ENCODE measurements around the gene LMF1.
"Not testable (repeated sequence)": the region's sequence is repeated elsewhere in the genome, so short reads cannot be mapped to it uniquely, and the experiment has no call there.

LMF1 gene

DNA sequence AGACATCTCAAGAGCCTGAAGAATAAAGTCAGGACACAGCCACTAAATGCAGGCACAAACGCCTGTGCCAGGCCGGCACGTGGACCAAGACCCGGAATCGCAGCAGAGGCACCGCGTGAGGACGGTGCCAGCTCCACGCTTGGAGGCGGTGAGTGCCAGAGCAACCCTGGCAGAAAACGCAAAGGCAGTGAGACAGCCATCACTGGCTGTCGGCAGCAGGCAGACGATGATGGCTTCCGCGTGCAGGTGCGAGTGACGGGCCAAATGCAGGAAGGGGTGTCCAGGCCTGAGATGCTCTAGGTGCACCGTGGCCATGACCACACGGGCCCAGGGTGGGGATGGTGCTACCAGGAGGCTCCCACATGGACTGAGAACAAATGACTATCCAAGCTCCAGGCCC, 78.8 kb downstream of the LMF1 start:
- DNase-seq: no peak

DNA sequence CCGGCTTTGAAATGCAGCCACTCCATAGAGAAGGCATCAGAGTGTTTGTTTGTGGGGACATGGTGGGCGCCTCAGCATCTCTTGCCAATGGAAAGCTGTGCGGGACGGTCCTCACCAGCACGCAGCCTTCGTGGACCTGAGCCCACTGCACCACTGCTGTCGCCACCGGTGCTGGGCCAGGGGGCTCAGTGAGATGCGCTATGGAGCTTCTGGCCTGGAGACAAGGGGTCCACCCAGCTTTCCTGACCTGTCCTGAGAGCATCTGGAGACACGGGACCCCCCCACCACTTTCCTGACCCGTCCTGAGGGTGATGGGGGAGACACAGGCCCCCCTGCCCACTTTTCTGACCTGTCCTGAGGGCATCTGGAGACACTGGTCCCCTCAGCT, 79.4 kb downstream of the LMF1 start:
- no peak for DNase-seq

DNA sequence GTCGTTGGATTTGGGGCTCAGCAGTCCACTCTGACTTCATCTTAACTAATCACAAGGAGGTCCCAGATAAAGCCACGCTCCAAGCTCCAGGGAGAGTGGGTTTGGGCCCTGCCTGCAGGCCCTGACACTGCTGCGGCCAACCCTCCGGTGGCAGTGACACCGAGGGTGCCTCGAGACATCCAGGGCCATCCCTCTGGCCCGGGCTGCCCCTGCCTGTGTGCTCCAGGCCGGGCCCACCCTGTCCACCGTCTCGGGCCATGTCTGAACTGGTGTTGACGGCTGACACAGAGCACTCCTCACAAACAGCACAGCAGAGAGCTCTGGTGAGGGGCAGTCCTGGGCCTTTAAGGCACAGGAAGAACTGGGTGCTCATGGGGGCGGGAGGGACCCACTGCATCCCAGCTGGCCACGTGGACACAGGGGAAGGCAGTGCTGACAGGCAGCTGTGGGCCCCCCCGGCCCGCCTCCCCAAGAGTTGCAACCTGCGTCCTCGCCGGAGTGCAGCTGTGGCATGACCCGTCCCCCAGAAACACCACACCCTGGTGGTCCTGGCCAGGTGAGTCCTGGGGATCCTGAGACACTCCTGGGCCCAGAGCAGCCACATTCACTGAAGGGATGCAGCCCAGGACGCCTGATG, 80.0 kb downstream of the LMF1 start:
- DNase-seq: no peak

DNA sequence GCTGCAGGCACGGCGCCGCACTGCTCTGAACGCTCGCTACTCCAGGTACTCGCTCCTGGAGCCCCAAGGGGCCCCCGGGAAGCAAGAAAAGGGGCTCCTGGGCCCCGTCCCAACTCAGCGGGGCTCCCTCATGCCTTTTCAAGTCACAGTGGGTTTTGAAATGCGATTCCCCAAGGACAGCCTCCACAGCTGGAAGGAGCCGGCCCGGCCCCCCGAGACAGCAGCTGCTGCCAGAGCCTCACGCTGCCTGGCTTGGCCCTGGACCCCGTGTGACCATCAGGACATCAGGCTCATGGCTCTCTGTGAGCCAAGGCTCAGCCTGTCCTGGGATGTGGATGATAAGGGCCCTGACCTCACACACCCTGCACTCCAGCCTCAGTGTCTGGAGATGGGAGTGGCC, 80.6 kb downstream of the LMF1 start:
- no peak for DNase-seq

DNA sequence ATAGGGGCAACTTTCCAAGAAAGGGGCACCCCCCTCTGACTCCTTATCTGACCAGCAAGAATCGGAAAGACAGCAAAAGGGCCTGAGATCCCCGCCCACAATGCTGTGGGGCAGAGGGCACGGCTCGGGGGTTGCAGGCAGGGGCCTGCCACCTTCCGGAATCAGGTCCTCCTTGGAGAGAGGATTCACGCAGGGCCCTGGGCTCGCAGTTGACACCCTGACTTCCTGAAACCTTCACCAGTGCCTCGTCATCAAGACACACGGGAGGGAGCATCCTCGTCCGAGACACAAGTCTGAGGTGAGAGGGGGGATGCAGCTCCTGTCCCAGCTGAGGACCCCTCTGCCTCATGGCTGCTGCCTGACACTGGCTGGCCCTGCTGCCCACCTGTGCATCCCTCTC, 81.2 kb downstream of the LMF1 start:
- no peak for DNase-seq

DNA sequence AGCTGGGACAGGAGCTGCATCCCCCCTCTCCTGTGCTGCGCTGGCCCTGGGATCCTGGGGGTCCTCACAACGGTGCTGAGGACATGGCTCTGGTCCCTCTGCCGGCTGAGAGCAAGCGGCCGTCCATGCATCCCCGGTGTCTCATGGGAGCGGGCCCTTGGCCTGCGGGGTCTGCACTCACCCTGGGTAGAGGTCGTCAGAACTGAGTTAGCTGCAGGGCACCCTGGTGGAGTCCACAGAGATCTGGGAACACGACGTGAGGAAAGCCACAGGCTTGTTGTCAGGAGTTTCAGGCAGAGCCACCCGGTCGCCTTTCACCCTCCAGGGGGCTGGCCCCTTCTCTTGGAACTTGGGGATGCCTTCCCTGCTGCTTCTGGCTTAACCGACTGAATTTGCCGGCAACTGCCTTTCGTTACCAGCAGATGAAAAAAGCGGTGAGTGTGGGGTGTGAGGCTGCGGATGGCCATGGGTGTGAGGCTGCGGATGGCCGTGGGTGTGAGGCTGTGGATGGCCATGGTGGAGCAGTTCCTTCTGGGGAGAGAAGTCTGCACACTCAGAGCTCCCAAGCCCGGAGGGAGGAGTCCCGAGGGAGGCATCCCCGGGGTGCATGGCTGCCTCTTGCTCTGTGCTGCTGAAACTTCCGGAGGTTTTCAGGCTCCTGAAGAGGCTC, 81.7 kb downstream of the LMF1 start:
- DNase-seq: no peak

DNA sequence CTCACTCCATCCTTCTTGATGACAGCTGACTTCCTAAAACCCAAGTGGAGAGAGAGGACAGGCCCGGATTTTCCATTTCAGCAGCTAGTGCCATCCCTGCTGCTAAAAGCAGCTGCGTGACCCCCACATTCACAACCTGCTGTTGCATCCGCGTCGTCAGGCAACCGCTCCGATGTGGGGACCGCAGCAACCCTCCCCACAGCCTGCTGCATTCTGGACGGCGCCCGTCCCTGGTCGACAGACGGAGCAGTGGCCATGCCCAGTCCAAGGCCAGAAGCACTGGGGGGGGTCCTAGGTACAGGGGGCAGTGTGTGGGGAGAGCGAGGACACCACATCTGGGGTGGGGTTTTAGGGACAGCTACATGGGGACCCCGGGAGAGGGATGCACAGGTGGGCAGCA, 82.3 kb downstream of the LMF1 start:
- not testable (repeated sequence) for DNase-seq

DNA sequence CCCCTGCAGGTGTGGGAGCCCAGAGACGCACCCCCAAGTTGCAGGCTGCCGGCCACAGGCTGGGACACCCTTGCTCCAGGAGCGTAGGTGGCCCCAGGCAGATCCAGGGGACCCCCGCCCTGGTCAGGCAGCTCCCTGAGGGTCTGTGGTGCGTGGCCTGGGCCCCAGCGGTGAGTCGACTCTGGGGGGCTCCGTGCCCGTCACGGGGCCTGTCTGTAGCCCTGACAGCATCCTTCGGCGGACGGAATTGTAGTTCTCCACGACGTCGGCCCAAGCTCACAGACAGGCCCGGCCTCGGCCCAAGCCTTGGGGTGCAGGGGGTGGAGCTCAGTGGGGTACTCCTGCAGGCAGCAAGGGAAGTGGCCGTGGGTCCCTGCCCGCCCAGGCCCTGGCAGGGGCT, 82.9 kb downstream of the LMF1 start:
- no peak for DNase-seq

DNA sequence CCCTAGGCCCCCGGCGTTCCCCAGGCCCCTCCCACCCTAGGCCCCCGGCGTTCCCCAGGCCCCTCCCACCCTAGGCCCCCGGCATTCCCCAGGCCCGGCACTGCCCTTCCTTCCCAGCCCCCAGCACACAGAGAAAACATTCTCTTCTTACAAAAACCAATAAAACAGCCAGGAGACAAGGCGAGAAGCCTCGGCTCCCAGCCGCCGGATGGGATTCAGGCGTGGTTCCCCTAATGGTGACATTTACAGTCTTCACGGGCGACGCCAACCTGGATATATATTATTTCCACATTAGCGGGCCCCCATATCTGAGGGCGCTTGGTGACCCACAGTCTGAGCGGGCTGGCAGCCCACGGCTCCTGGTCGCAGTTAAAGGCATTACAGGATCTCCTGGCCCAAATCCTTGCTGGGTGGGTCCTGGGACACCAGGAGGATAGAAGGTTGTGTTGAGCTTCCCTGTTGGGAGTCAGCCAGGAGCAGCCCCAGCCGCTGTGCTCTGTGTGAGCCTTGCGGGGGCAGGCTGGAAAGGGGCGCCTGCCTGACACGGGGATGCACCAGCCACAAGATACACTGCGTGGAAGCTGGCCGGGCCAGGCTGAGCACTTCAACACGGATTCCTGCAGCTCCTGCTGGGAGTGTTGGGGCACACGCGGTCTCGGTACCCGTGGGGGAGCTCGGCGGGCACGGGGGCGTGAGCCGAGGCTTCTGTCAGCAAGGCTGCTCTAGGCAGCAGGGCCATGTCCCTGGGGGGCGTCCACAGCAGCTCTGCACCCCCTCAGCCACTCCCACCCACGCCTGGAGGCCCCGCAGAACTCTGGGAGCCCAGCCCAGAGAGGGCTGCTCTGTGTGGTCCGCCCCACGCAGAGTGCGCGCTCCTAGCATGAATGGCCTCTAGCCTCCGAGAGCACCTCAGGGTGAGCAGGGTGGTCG, 83.7 kb downstream of the LMF1 start:
- DNase-seq: peak; percentile 29

DNA sequence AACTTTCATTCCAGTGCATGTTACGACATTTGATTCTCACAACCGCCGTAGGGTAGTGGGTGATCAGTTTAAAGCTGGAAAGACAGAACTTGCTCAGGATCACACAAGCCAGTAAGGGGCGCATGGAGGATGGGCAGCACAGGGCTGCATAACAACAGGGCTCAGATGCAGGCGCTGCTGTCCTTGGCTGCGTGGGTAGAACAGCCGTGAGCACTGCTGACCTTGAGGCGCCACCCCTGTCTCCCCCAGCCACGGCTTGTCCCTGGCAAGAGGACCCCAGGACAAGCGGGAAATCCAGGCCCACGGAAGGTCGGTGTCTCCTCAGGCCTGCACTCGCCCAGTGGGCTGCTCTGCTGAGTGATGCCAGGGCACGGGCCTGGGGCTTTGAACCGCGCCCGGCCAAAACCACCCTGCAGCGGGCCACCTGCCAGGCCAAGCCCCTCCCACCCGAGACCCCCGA, 84.7 kb downstream of the LMF1 start:
- DNase-seq: peak; percentile 63

DNA sequence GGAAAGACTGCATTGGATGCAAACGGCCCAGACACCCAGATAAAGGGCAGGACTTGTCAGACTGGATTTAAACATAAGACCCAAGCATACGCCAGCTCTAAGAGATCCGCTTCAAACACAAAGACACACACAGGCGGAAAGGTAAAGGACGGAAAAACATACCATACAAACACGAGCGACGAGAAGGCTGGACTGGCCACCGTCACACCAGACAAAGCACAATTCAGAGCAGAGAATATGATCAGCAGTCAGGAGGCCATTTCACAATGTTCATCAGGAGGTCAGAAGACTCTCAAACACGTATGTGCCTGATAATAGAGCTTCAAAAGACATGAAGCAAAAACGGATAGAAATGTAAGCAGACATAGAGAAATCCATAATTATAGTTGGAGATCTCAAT, 85.4 kb downstream of the LMF1 start:
- DNase-seq: no peak

DNA sequence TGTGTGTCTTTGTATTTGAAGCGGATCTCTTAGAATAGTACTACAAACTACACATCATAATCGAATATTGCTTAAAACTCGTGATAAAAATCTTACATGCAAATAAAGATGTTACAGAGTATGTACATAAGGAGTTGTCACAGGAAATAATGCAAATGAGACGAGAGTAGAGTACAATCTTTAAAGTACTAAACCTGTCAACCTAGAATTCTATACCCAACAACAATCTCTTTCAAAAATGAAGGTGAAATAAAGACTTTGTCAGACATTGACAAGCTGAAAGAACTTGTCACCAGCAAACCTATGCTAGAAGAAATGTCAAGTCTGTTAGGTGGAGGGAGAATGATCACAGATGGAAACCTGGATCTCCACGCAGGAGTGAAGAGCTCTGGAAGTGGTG, 86.6 kb downstream of the LMF1 start:
- DNase-seq: no peak

DNA sequence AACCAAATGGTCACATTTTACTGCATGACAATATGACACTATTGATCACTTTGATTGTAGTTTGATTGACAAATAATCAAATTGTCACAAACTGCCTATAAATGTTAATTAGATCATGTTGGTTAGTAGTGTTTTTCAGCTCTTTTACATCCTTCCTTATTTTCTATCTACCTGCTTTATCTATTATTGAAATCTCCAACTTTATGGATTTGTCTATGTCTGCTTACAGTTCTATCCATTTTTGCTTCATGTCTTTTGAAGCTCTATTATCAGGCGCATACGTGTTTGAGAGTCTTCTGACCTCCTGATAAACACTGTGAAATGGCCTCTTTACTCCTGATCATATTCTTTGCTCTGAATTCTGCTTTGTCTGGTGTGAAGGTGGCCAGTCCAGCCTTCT, 87.0 kb downstream of the LMF1 start:
- no peak for DNase-seq

DNA sequence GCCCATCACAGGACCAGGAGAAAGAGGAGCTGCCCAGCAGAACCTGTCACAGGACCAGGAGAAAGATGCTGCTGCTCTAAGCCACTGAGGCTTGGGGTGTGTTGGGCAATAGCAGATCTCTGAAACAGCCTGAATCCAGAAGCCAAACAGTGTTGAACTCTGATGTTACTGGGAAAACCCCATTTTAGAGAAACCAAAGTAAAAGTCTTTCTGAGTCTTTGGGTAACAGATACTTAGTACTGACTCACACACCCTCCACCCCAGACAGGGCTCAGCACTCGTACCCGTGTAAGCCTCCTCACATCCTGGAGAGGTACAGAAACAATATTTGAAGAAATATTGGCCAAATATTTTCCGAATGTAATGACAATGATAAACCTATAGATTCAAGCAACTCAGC, 87.4 kb downstream of the LMF1 start:
- DNase-seq: no peak

DNA sequence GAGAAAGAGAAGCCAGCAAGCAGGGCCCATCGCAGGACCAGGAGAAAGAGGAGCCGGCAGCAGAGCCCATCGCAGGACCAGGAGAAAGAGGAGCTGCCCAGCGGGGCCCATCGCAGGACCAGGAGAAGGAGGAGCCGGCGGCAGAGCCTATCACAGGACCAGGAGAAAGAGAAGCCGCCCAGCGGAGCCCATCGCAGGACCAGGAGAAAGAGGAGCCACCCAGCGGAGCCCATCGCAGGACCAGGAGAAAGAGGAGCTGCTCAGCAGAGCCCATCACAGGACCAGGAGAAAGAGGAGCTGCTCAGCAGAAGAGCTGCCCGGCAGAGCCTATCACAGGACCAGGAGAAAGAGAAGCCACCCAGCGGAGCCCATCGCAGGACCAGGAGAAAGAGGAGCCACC, 88.1 kb downstream of the LMF1 start:
- DNase-seq: not testable (repeated sequence)

DNA sequence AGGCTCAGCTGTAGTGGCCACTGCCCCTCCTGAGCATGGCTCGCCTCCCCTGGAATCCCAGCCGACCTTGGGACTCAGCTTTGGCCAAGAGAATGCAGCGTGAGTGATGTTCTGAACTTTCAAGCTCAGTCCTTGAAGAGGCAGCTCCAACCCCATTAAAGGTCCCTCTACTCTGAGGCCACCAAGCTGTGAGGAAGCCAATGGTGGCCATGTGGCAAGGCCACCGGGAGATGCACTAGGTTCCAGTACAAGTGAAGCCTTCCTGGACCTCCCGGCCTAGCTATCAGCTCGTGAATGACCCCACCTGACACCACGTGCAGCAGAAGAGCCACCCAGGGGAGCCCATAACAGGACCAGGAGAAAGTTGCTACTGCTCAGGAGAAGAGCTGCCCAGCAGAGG, 88.5 kb downstream of the LMF1 start:
- no peak for DNase-seq

DNA sequence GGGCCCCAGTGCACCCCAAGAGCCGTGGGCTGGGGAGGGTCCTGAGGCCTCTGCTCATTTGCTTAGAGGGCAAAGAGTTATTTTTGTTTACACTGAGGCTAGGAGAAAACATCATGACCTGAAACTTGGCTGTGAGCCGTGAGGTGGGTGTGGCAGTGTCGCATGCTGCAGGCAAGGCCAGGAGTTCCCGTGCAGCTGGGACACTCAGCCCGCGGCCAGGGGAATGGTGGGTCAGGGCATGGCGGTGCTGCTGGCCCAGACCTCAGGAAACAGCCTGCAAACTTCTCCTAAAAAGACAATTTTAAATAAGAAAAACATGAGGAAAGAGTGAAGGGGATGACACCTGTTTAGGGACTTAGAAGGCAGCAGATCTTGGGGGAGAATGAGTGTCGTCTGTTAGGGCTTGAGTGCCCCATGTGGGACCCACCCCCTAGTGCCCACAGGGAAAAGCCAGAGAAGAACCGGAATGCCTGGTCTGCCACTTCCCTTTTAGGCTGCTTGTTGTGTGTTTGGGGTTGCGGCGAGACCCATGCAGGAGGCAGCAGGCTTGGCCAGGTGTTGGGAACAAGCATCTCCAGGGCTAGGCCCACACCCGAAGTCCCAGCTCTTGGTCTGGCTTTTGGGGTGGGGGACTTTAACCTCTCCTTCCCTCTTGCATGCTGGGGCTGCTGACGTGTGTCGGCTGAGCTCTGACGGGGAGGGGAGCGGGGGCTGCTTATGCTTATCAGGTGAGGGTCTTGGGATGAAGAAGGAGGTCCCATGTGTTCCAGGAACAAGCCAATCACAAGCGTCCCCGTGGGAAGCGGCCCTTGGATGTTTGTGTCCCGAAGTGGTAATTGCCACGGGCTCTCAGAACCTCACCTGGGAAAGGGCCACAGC, 89.3 kb downstream of the LMF1 start:
- no peak for DNase-seq

DNA sequence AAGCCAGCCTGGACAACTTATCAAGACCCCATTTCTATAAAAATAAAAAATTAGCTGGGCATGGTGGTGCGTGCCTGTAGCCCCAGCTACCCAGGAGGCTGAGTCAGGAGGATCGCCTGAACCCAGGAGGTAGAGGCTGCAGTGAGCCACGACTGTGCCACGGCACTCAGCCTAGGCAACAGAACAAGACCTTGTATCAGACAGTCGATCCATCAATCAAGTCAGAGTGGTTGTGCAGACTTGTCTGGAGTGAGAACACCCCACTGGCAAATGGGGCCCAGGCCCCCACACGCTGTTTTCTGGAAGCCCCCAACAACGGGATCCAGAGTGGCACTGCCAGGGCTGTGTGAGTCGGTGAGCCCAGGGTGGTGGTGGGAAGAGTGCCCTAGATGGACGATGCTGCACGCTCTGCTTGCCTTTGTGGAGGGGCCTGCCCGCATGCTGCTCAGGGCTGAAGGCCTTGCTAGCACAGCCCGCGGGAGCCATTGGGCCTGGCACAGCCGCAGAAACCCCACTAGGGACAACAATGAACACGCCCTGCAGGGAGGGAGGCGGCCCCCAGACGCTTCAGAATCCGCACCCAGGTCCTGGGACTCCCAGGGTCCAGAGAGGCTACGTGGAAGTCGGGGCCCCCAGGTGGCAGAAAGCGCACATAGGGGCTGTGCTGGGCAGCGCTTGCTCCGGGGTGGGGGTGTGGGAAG, 90.2 kb downstream of the LMF1 start:
- no peak for DNase-seq

DNA sequence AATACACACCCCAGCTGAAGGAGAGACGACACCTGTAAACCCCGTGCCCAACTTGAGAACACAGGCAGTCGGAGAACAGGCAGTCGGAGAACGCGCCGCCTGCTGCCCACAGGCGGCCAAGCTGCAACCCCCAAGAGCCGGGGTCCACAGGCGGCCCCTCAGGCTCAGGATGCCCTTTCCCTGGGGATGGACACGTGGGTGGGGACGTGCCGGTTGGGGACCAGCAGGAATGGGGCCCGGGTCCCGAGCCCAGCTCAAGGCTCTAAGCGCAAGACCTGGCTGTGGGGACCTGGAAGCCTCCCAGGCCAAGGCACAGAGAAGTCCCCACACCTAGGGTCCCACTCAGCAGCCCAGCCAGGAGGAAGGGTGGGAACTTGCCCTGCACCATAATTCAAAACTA, 90.8 kb downstream of the LMF1 start:
- no peak for DNase-seq

DNA sequence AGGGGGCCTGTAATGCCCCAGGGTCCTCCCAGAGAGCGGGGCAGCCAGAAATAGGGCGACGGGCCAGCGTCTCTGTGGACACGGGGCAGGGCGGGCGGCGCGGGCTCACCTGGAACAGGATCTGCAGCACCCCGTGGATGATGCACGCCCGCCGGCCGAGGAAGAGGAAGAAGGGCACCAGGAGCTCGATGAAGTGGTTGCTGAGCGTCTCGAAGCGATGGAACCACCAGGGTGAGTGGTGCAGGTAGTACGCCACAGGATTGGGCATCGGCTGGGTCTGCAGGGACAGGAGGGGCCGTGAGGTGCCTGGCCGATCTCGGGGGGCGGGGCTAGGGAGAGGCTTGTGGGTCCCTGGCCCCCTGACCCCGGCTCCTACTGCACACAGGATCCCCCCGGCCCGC, 91.3 kb downstream of the LMF1 start:
- no peak for DNase-seq

DNA sequence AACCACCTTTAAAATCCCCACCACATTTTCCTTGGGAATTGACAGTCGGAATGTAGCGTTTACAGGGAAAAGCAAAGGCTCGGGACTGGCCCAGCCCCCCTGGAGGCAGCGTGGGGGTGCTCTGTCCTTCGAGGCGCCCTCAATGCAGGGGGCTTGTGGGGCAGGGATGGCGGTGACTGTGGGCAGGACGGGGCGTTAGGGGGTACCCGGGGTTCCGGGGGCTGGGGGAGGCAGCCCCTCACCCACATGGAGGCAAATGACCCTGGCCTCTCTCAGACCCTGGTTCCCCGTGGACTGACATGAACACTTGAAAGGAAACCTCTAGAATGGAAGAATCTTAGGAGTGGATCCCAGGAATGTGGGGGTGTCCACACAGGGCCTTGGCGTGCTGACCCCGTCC, 91.9 kb downstream of the LMF1 start:
- DNase-seq: no peak

DNA sequence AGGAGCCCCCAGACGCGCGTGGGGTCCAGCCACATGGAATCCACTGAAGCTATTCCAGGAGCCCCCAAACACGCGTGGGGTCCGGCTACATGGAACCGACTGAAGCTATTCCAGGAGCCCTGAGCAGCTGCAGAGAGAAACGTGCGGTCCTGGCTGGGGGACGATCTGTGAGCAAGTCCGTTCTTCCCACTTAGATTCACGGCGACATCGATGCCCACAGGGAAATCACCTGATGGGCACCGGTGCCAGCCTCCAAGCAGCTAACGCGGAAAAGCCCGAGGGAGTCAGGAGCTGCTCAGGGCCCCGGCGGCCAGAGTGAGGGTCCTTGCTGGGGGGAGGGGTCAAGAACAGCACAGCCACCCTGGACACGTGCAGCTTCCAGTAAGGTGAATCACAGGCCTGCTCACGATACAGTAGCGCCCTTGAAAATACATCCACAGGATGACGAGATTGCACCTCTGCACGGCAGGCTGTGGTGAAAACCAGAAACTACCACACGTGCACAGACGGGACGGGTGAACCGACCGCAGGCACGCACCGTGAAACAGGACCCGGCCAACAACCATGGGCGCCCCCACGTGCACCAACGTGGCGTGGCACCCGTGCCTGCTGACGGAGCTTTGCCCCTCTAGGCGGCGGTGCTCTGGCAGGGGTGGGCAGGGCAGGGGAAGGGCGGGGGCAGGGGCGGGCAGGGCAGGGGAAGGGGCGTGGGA, 92.6 kb downstream of the LMF1 start:
- no peak for DNase-seq
